Right renal cortex interstitium (tissue), 3 donors: Measurements from ENCODE around the gene ATP6V0D1. TPM values are rescaled to one million over a fixed set of nuclear protein-coding genes. Genes with fewer than 3 reads are reported as not detected.

ENCODE experiments used
- DNase-seq, 3 donors: peaks; one replicate each; pipeline ENCODE4 v3.0.0-alpha.2; 2013; ENCODE audit warnings: low read depth in 3 of 3, low spot score in 2 of 3
- polyA plus RNA-seq, 3 donors: library from polyadenylated mRNA; unstranded; fragments of 120-200 nt; gene quantifications; one replicate each; pipeline ENCODE4 v1.2.1, GENCODE V29; 2013; ENCODE audit not compliant: insufficient read length in 3 of 3

ATP6V0D1 gene
- polyA plus RNA-seq, 3 donors = 82.9 to 99.8 (median 85.5) TPM

GRCh38 chr16:67412294-67412693 is 68.7 kb downstream of the ATP6V0D1 start:
- no peak for DNase-seq

GRCh38 chr16:67411339-67411738 is 69.6 kb downstream of the ATP6V0D1 start:
- DNase-seq = no peak

- no peak for DNase-seq
Observed at GRCh38 chr16:67409631-67410030, 71.3 kb downstream of the ATP6V0D1 start.

- no peak for DNase-seq
Observed at GRCh38 chr16:67407788-67408452, 73.0 kb downstream of the ATP6V0D1 start.

GRCh38 chr16:67407176-67407787 is 73.7 kb downstream of the ATP6V0D1 start:
- no peak for DNase-seq

- no peak for DNase-seq
Observed at GRCh38 chr16:67406111-67406971, 74.6 kb downstream of the ATP6V0D1 start.

GRCh38 chr16:67405336-67405735 is 75.6 kb downstream of the ATP6V0D1 start:
- no peak for DNase-seq

GRCh38 chr16:67404740-67405226 is 76.2 kb downstream of the ATP6V0D1 start:
- DNase-seq = no peak

- no peak for DNase-seq
Observed at GRCh38 chr16:67403976-67404555, 76.9 kb downstream of the ATP6V0D1 start.

GRCh38 chr16:67400901-67401300 is 80.1 kb downstream of the ATP6V0D1 start:
- no peak for DNase-seq

GRCh38 chr16:67399749-67400704 is 80.9 kb downstream of the ATP6V0D1 start:
- DNase-seq = no peak

GRCh38 chr16:67399218-67399733 is 81.7 kb downstream of the ATP6V0D1 start:
- no peak for DNase-seq

- no peak for DNase-seq
Observed at GRCh38 chr16:67398546-67399217, 82.3 kb downstream of the ATP6V0D1 start.

- no peak for DNase-seq
Observed at GRCh38 chr16:67397812-67398545, 83.0 kb downstream of the ATP6V0D1 start.

GRCh38 chr16:67397036-67397801 is 83.7 kb downstream of the ATP6V0D1 start:
- no peak for DNase-seq

GRCh38 chr16:67396159-67397035 is 84.6 kb downstream of the ATP6V0D1 start:
- peak in 2 of 3 donors; percentile 74 to 76 for DNase-seq
